HUES64 (cell line): ENCODE measurements around the gene SLC51B. TPM values are rescaled to one million over a fixed set of nuclear protein-coding genes. Genes with fewer than 3 reads are reported as not detected.
A peak's percentile ranks its signal among the peaks of the same experiment; 100 is the strongest.
"Not testable (repeated sequence)": the region's sequence is repeated elsewhere in the genome, so short reads cannot be mapped to it uniquely, and the experiment has no call there.

Experiments
- H3K27ac ChIP-seq: 2 replicates; pipeline ENCODE4 v1.7.0; 2013; ENCODE audit warnings: low read depth, low read length, inconsistent platforms
- H3K27me3 ChIP-seq: 2 replicates; pipeline ENCODE4 v1.6.1; 2013; ENCODE audit warnings: mild to moderate bottlenecking, low read length; ENCODE audit not compliant: insufficient read depth
- H3K36me3 ChIP-seq: 2 replicates; pipeline ENCODE4 v1.6.1; 2013; ENCODE audit warnings: mild to moderate bottlenecking, low read length; ENCODE audit not compliant: insufficient read depth
- H3K4me1 ChIP-seq: 2 replicates; pipeline ENCODE4 v1.6.1; 2013; ENCODE audit warnings: mild to moderate bottlenecking, low read length, moderate library complexity; ENCODE audit not compliant: insufficient read depth
- H3K4me3 ChIP-seq: 2 replicates; pipeline ENCODE4 v1.5.1; 2013; ENCODE audit warnings: mild to moderate bottlenecking, low read length, moderate library complexity
- H3K9ac ChIP-seq: 2 replicates; pipeline ENCODE4 v1.6.1; 2013; ENCODE audit warnings: mild to moderate bottlenecking, low read depth, low read length
- H3K9me3 ChIP-seq: 2 replicates; pipeline ENCODE4 v1.6.1; 2013; ENCODE audit warnings: low read depth, low read length; ENCODE audit not compliant: insufficient read depth
- WGBS: fragments of 150-250, 120-280 bp; methylation state at CpG from one replicate; pipeline ENCODE4 v1.1.7; 2013; ENCODE audit warnings: missing lambda C conversion rate; 5-methylcytosine and 5-hydroxymethylcytosine counted together
- polyA plus RNA-seq, 2 experiments: library from polyadenylated mRNA; stranded (reverse); fragments of 50-300 nt; gene quantifications; one replicate each; pipeline ENCODE4 v1.2.3, GENCODE V29; 2013

The SLC51B gene
- polyA plus RNA-seq (2013, experiment 1 of 2), result not detected
- not detected for polyA plus RNA-seq (2013, experiment 2 of 2)

DNA sequence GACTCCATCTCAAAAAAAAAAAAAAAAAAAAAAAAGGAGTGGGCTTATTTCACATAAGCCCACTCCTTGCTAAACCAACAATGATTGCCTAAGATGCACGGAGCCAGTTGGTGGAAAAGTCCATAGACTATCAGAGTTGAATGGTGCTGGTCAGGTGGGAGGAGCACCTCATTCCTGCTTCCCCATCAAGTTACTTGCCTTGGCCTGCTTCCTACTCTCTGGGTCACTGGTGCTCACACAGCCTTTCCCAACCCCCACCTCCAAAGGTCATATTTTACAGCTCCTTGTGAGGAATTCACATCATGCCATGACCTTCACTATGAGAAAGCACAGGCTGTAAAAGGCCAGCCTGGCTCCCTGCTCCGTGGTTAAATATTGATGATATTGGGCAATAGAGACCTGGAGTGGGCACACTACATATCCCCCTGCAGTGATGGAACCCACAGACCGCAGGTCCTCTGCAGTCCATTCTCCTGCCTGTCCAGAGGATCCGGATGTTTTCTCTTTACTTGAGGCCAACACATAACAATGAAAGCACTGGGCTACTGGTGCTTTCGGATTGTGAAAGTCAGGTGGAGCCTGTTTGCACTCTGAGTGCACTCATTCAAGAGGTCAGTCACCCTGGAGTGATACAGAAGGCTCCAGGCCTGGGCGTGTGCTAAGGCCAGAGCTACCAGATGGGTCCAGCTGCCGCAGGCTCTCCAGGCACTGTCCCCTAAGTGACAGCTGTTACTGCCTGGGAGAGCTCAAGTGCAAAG, at the start of gene SLC51B:
TSS of gene SLC51B (plus strand) at position 664 of the 758 bp plus-strand sequence. CDS start 4,618 bp downstream, outside the sequence.
- no peaks in the 10 kb centered on the region for H3K36me3 ChIP-seq
- no peaks in the 10 kb centered on the region for H3K4me1 ChIP-seq
- WGBS, result 88% methylated on average over 7 of the region's 7 CpGs
- no peak within 1 kb of the TSS for H3K9ac ChIP-seq
- H3K4me3 ChIP-seq, result no peak within 1 kb of the TSS
- H3K27me3 ChIP-seq, result no peaks in the 10 kb centered on the region
- H3K27ac ChIP-seq, result no peak within 1 kb of the TSS
- no peaks in the 10 kb centered on the region for H3K9me3 ChIP-seq

DNA sequence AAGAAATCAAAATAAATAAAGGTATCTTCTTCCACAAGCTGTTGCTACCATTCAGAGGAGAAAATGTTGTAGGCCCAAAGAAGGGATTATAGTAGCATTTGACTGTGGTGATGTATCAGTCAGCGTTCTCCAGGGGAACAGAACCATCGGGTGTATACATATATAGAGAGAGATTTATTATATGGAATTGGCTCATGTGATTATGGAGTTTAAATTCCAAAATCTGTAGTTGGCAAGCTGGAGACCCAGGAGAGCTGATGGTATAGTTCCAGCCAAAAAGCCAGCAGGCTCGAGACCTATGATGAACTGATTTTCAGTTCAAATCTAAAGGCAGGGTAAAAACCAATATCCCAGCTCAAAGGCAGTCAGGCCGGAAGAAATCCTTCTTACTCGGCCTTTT, 48.1 kb upstream of the SLC51B start:
- Histone ChIP-seq H3K36me3 (no peaks in the 10 kb centered on the region), H3K4me1 (no peaks in the 10 kb centered on the region), H3K4me3 (no peak overlapping the region), H3K9me3 (no peaks in the 10 kb centered on the region), H3K27me3 (no peaks in the 10 kb centered on the region), H3K27ac (no peak overlapping the region), H3K9ac (no peak overlapping the region)
- WGBS, result 93% methylated on average over 5 of the region's 5 CpGs

DNA sequence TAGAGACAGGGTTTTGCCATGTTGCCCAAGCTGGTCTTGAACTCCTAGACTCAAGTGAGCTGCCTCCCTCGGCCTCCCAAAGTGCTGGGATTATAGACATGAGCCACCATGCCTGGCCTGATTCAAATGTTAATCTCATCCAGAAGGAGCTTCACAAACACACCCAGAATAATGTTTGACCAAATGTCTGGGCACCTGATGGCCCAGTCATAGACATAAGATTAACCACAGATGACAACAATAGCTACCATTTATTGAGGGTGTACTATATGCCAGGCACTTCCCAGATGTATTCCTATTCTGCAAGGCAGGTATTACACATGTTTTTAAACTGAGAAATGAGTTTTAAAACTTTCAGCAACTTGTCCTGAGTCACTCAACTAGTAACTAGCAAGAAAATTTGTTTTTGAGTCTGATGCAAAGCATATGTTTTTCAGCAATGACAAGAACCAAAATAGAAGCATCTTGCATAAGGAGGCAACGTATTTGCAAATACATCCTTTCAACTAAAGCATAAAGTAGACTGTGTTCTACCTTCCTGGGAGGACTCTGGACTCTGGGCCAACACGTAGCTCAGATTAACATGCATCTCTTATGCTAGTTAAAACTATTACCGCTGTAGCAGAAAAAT, 47.3 kb upstream of the SLC51B start:
- Histone ChIP-seq H3K27me3 (no peaks in the 10 kb centered on the region), H3K9ac (no peak overlapping the region), H3K4me3 (no peak overlapping the region), H3K36me3 (peaks cover 4% of the 10 kb centered on the region; the same call in 1 of the 2 replicates), H3K9me3 (no peaks in the 10 kb centered on the region), H3K4me1 (no peaks in the 10 kb centered on the region), H3K27ac (no peak overlapping the region)
- WGBS, result 89% methylated on average over 4 of the region's 4 CpGs

DNA sequence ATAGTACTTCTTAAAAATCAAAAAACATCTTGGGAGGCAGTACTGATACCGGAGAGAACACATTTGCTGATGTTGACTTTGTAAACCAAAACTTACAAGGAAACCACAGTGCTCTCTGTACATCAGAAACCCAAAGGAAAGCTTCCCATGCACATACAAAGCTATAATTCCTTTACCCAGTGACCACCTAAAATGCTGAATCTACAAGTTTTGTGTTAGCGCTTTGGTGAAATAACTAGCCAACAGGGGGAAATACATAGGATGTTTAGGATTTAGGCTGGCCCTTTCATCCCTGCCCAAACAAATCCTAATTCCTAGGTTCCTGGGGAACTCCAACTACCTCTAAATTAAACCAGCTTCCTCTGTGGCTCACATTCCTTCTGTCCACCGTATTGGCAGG, 40.2 kb upstream of the SLC51B start:
- Histone ChIP-seq H3K27me3 (no peaks in the 10 kb centered on the region), H3K4me3 (no peak overlapping the region), H3K4me1 (no peaks in the 10 kb centered on the region), H3K27ac (no peak overlapping the region), H3K36me3 (peaks cover 28% of the 10 kb centered on the region), H3K9me3 (peaks cover 3% of the 10 kb centered on the region; the same call in 1 of the 2 replicates), H3K9ac (no peak overlapping the region)
- WGBS, result 99% methylated on average over 3 of the region's 3 CpGs

DNA sequence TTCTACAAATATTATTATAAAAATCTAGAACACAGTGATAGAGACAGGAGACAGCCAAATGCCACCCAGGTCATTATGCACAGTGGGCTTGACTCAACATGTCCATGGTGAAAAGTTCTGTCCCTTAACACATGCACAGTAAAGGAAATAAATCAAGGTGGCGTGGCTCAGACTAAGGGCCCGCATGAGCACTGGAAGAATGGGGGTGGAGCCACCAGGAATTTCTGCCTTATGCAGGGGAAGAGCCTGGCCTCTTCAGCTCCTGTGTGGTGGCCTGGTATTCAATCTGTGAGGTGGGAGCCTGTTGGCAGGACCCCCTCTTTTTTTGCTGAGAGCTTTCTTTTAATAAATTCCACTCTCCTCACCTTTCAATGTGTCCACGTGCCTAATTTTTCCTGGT, 38.3 kb upstream of the SLC51B start:
- Histone ChIP-seq H3K27me3 (no peaks in the 10 kb centered on the region), H3K4me1 (no peaks in the 10 kb centered on the region), H3K9me3 (peaks cover 3% of the 10 kb centered on the region; the same call in 1 of the 2 replicates), H3K36me3 (peaks cover 39% of the 10 kb centered on the region), H3K9ac (no peak overlapping the region), H3K4me3 (no peak overlapping the region), H3K27ac (no peak overlapping the region)
- 88% methylated on average over 3 of the region's 3 CpGs for WGBS

DNA sequence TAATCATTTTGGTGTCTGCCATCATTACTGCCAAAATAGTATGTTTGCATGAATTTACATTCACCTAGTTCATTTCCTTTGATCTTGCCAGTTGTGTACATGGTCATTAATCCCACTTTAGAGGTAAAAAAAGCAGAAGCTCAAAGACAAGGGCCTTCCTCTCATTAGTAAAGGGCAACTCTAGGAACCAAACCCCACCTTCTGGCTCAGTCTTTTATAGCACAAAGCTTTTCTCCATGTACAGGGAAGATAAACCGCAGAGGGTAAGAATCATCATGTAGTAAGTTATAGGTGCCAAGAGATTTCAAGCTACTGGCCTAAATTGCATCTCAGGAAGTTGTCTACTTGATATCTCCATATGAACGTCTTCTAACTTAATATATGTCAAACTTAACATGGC, 36.2 kb upstream of the SLC51B start:
- H3K9ac ChIP-seq, result no peak overlapping the region
- H3K27me3 ChIP-seq, result no peaks in the 10 kb centered on the region
- H3K9me3 ChIP-seq, result peaks cover 3% of the 10 kb centered on the region; the same call in 1 of the 2 replicates
- H3K4me1 ChIP-seq, result no peaks in the 10 kb centered on the region
- no peak overlapping the region for H3K4me3 ChIP-seq
- 84% methylated on average over 1 of the region's 2 CpGs for WGBS
- H3K36me3 ChIP-seq, result peaks cover 46% of the 10 kb centered on the region
- H3K27ac ChIP-seq, result no peak overlapping the region

DNA sequence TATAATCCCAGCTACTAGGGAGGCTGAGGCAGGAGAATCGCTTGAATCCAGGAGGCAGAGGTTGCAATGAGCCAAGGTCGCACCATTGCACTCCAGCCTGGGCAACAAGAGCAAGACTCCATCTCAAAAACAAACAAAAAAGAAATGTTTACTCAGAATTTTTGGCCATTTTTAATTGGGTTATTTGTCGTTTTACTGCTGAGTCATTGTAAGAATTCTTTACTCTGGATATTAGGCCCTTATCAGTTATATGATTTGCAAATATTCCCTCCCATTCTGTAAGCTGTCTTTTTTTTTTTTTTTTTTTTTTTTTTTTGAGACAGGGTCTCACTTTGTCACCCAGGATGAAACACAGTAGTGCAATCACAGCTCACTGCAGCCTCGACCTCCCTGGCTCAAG, 34.0 kb upstream of the SLC51B start:
- not testable (repeated sequence) for H3K27ac ChIP-seq, H3K4me3 ChIP-seq, H3K9ac ChIP-seq, H3K4me1 ChIP-seq, H3K9me3 ChIP-seq, H3K27me3 ChIP-seq
- WGBS, result 93% methylated on average over 3 of the region's 4 CpGs
- H3K36me3 ChIP-seq, result peaks cover 46% of the 10 kb centered on the region

DNA sequence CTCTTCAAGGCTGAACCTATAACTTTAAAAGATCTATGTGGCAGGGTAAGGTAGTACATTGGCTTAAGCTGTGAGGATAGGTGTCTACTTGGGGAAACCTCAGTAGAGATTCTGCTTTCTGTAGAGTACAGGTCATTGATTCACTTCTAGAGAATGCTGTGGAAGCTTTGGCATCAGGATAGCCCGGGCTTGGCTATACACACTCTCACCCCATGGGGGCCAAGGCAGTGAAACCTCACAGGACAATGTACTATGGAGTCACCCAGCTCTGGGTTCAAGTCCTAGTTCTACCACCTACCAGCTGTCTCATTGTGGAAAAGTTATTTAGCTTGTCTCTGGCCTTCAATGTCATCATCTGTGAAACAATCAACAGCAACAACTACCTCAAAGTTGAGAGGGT, 24.8 kb upstream of the SLC51B start:
- no peaks in the 10 kb centered on the region for H3K9me3 ChIP-seq
- WGBS, result 92% methylated on average over 1 of the region's 1 CpG
- H3K27ac ChIP-seq, result no peak overlapping the region
- H3K9ac ChIP-seq, result no peak overlapping the region
- H3K27me3 ChIP-seq, result no peaks in the 10 kb centered on the region
- H3K36me3 ChIP-seq, result peaks cover 85% of the 10 kb centered on the region
- H3K4me1 ChIP-seq, result no peaks in the 10 kb centered on the region
- no peak overlapping the region for H3K4me3 ChIP-seq

DNA sequence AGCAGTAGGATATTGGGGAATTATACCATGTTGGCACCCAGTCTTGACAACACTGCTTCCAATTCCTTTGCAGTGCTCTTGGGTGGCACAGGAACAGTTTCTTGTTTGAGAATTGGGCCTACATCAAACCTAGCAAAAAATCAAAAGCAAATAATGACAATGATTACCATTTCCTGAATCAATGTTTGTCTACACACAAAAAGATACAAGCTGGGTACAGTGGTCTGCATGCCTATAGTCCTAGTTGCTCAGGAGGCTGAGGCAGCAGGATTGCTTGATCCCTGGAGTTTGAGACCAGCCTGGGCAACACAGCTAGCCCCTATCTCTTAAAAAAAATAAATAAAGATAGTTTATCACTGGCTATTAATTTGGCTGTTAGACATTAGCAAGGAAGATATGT, 23.7 kb upstream of the SLC51B start:
- no peaks in the 10 kb centered on the region for H3K9me3 ChIP-seq
- no peaks in the 10 kb centered on the region for H3K4me1 ChIP-seq
- no peak overlapping the region for H3K27ac ChIP-seq
- H3K27me3 ChIP-seq, result no peaks in the 10 kb centered on the region
- no peak overlapping the region for H3K9ac ChIP-seq
- H3K36me3 ChIP-seq, result peaks cover 85% of the 10 kb centered on the region
- H3K4me3 ChIP-seq, result no peak overlapping the region

DNA sequence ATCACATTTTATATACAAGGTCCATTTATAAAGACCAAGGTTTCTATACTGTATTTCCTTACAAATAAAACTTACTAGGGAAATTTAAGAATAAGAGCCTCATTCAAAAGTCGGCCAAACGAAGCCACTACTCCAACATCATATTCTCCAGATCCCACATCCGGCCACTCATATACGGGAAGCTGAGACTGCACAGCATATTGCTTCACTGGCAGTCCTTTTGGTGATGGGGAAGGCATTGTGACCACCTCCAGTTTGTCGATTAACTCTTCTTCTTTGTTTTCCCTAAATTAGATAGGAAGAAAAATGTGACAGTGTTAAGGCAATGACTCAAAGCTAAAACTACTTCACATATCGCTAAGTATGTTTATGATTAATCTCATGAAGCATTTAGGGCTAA, 18.4 kb upstream of the SLC51B start:
- Histone ChIP-seq H3K9ac (no peak overlapping the region), H3K27ac (no peak overlapping the region), H3K36me3 (peaks cover 40% of the 10 kb centered on the region), H3K4me1 (no peaks in the 10 kb centered on the region), H3K27me3 (no peaks in the 10 kb centered on the region), H3K4me3 (no peak overlapping the region), H3K9me3 (no peaks in the 10 kb centered on the region)
- WGBS, result 89% methylated on average over 6 of the region's 6 CpGs

DNA sequence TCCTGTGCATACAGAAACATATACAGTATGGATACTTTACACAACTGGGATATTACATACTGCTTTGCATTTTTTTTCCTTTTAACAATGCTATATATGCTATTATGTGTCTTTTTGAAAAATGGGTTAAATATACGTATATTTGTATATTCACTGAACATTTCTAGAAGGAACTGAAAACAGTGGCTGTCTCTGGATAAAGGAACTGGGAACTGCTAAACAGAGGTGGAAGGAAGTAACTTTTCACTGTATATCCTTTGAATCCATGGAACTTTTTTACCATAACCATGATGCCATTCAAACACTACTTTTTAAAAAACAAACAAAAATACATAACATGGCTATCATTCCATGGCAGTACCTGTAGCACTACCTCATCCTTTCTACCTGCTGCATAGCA, 17.6 kb upstream of the SLC51B start:
- no CpG with 5 or more reads among the region's 1 CpG for WGBS
- no peaks in the 10 kb centered on the region for H3K4me1 ChIP-seq
- no peaks in the 10 kb centered on the region for H3K27me3 ChIP-seq
- no peaks in the 10 kb centered on the region for H3K9me3 ChIP-seq
- peaks cover 37% of the 10 kb centered on the region for H3K36me3 ChIP-seq
- no peak overlapping the region for H3K27ac ChIP-seq
- H3K4me3 ChIP-seq, result peak overlapping the region; percentile 87; the same call in 1 of the 2 replicates
- no peak overlapping the region for H3K9ac ChIP-seq
